T-helper 22 cell (primary cell): ENCODE measurements around the gene FNDC3B.
"Not testable (repeated sequence)": the region's sequence is repeated elsewhere in the genome, so short reads cannot be mapped to it uniquely, and the experiment has no call there.

Experiments
- DNase-seq: peaks from one replicate; pipeline ENCODE4 v3.0.0-alpha.2; 2020; ENCODE audit warnings: low read depth

The FNDC3B gene

GRCh38 chr3:172239218-172239790 lies 199.9 kb downstream of the FNDC3B start:
- DNase-seq: no peak

DNA sequence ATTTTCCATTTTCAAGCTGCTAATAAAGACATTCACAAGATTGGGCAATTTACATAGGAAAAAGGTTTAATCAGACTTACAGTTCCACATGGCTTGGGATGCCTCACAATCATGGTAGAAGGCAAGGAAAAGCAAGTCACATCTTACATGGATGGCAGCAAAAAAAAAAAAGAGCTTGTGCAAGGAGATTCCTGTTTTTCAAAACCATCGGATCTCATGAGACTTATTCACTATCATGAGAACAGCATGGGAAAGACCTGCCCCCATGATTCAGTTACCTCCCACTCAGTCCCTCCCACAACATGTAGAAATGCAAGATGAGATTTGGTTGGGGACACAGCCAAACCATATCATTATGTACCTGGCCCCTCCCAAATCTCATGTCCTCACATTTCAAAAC lies 202.0 kb downstream of the FNDC3B start:
- DNase-seq: no peak

- DNase-seq: not testable (repeated sequence)
These were observed 203.1 kb downstream of the FNDC3B start for GRCh38 chr3:172242471-172242870.

DNA sequence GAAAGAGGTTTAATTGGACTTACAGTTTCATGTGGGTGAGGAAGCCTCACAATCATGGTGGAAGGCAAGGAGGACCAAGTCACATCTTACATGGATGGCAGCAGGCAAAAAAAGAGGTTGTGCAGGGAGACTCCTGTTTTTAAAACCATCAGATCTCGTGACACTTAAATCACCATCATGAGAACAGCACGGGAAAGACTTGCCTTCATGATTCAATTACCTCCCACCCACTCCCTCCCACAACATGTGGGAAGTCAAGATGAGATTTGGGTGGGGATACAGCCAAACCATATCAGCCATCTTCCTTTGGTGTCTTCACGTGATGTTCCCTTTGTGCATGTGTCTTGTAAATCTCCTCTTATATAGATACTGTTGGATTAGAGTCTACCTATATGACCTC lies 204.0 kb downstream of the FNDC3B start:
- DNase-seq: not testable (repeated sequence)

DNA sequence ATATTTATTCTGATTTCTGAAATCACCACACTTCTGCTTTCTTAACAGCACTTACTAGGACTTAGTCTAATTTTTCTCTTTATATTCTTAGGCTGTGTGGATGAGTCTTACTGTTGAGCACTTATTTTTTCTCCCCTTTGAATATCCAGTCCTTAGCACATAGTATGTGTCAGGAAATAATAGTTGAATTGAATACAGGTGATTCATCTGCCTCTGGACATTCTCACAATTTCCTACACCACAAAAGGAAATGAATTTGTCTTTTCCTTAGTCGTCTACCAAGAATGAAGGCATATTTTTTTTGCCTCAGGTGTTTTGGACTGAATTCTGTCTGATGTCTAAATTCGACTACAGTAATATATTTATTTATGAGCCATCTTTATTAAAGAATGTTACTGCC lies 204.6 kb downstream of the FNDC3B start:
- no peak for DNase-seq

GRCh38 chr3:172245241-172245640 lies 205.9 kb downstream of the FNDC3B start:
- no peak for DNase-seq

GRCh38 chr3:172246107-172246844 lies 206.9 kb downstream of the FNDC3B start:
- no peak for DNase-seq

GRCh38 chr3:172247525-172248274 lies 208.3 kb downstream of the FNDC3B start:
- DNase-seq: no peak

GRCh38 chr3:172249039-172249438 lies 209.7 kb downstream of the FNDC3B start:
- no peak for DNase-seq

- DNase-seq: no peak
These were observed 211.8 kb downstream of the FNDC3B start for GRCh38 chr3:172251211-172251610.

DNA sequence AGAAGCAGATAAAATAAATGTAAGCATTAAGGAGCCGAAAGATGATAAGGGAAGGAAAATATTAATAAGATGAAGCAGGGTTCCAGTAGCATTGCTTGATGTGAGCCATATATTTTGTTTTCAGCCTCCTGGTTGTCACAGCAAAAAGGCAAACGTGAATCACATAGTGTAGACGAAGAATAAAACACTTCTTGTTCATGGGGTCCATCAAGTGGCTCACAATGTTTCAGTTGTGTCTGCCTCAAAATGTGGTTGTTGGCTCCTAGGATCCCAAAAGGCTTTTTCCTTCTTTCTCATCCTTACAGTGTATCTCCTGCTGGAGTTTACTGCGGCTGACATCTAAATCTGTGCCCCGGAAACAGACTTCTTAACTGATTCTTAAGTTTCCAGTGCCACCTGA lies 213.8 kb downstream of the FNDC3B start:
- DNase-seq: no peak

- no peak for DNase-seq
These were observed 215.2 kb downstream of the FNDC3B start for GRCh38 chr3:172254542-172254941.

DNA sequence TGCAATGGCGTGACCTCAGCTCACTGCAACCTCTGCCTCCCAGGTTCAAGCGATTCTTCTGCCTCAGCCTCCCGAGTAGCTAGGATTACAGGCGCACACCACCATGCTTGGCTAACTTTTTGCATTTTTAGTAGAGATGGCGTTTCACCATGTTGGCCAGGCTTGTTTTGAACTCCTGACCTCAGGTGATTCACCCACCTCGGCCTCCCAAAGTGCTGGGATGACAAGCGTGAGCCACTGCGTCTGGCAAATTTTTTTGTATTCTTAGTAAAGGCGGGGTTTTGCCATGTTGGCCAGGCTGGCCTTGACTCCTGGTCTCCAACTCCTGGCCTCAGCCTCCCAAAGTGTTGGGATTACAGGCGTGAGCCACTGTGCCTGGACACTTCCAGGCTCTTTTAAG lies 215.9 kb downstream of the FNDC3B start:
- DNase-seq: not testable (repeated sequence)

DNA sequence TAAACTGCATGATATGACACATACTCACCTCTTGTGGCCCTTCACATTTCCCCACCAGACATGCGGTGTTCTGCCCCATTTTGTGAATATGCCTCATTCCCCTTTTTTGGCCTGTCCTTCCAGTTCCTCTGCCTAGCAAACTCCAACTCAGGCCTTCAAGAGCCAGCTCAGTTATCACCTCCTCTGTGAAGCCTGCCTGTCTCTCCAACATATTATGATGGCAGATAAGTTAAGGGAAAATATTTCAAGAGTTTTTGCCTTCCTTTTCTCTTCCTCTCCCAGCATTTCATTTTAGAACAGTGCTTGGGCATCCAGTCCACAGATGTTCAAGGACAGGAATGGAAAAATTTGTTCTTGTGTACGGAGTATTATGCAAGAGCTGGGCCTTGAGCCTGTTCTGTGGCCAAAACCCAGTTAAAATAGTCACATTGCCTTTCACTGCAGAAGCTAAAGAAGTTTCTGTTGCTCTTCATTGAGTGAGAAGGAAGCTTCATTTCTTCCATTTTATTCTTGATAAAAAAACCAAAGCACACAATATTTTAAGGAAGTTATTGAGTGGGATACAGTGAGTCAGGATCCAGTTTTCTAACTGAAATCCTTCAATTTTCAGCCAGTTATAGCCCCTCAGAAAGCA lies 216.8 kb downstream of the FNDC3B start:
- DNase-seq: no peak

DNA sequence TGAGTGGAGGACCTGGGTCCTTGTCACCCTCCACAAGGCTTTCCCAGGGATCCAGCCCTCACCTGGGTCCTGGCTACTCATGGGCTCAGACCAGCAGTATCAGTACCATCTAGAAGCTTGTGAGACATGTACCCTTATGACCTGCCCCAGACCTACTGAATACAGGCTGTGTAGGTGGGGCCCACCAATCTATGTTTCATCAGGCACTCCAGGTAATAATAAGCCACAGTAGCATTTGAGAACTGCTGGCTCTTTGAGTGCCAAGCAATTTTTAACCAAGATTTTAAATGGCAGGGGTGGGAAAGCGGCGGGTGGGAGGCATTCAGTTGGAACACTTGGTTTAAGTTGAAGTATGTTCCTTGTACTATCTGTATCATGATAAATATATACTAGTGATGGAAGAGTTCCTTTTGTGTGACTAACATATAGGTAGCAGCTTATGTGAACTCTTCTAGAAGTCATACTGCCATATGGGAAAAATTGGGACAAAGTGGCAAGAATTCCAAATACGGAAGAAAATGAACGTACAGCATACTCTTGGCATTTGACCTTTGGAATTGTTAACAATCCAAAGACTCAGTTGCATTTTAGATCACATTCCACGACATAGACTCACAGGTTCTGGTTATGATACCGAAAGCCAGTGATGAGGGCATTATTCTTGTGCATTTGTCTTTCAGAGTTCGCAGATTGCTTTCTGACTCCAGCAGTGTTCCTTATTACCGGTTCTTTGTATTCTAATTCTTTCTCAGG lies 218.4 kb downstream of the FNDC3B start:
- DNase-seq: no peak

DNA sequence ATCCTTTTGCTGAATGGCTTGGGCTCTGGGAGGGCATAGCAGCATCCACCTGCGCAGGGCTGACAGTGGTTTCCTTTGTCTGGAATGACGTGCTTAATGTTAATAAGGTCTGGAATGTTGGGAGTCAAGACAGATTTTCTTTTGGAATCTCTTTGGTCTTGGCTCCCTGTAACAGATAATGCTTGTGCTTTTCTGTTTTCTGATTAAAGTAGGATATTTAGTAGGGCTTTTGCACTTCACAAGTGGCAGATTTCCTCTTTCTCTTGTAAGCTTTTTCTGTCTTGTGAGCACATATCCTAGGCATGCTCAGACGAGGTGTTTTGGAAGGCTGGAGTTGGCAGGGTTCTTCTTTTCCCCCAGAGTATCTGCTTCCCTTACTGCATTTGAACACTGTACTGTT lies 219.2 kb downstream of the FNDC3B start:
- no peak for DNase-seq

GRCh38 chr3:172259111-172259541 lies 219.7 kb downstream of the FNDC3B start:
- no peak for DNase-seq

- no peak for DNase-seq
These were observed 220.4 kb downstream of the FNDC3B start for GRCh38 chr3:172259726-172260248.

DNA sequence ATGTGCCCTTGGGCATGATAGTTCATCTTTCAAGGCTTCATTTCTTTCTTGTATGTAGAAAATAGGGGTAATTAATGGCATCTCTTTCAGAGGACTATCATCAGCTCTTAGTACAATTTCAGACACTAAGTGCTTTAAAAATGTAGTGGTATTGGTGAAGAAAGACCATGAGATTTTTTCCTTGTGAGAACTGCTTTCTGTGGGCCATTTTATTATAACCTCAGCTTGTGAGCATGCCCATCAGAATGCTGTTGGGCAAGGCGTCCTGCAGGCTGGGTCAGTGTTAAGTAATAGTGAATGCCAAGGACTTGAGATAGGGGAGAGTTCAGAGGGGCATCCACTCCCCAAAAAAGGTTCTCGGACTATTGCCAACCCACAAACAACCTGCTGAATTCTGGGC lies 221.0 kb downstream of the FNDC3B start:
- DNase-seq: no peak

DNA sequence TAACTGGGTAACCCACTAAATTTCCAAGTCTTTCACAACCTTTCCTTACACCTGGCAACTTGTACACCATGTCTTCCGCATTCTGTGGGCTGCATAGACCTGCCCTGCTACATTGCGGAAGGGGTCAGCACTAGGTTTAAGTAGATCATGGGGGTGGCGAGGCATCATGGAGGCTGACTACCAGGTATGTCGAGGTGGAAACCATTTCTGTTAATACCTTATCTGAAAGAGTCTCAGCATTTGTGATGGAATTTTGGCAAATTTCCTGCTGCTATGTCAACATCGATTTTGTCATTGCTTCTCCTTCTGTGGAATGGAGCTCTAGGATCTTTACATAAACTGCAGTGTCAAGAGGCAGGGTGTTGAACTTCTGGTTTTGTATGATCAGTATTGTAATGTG lies 221.7 kb downstream of the FNDC3B start:
- DNase-seq: no peak

GRCh38 chr3:172262991-172263608 lies 223.7 kb downstream of the FNDC3B start:
- DNase-seq: no peak
